Occipital lobe (tissue), 2 donors: ENCODE results near the gene EQTN. TPM values are rescaled to one million over a fixed set of nuclear protein-coding genes. Genes with fewer than 3 reads are reported as not detected.
A peak's percentile ranks its signal among the peaks of the same experiment; 100 is the strongest.

ENCODE experiments used
- DNase-seq: peaks from one replicate; lab custom pipeline; 2025; lab: John Stamatoyannopoulos, UW
- total RNA-seq: library from RNA; depleted of rRNA; stranded (reverse); fragments of >200 nt; gene quantifications from one replicate; pipeline ENCODE4 v1.2.3, GENCODE V29; 2014

Gene EQTN
- 1.6 TPM for total RNA-seq

- no peak for DNase-seq
Measured at GRCh38 chr9:27297050-27297449, at the start of gene EQTN. Gene EQTN, minus strand, starts transcription at chr9:27297150. Its CDS starts 95 bp downstream, at chr9:27297055.

GRCh38 chr9:27344776-27345175 is 47.8 kb upstream of the EQTN start:
- no peak for DNase-seq

- no peak for DNase-seq
Measured at GRCh38 chr9:27341545-27342294, 44.8 kb upstream of the EQTN start.

- DNase-seq, result no peak
Measured at GRCh38 chr9:27340961-27341511, 44.1 kb upstream of the EQTN start.

GRCh38 chr9:27340285-27340674 is 43.3 kb upstream of the EQTN start:
- DNase-seq, result no peak

- no peak for DNase-seq
Measured at GRCh38 chr9:27339661-27340284, 42.8 kb upstream of the EQTN start.

GRCh38 chr9:27338527-27338903 is 41.6 kb upstream of the EQTN start:
- no peak for DNase-seq

- no peak for DNase-seq
Measured at GRCh38 chr9:27337833-27338526, 41.0 kb upstream of the EQTN start.

GRCh38 chr9:27337236-27337635 is 40.3 kb upstream of the EQTN start:
- DNase-seq, result no peak

- DNase-seq, result no peak
Measured at GRCh38 chr9:27336829-27337228, 39.9 kb upstream of the EQTN start.

GRCh38 chr9:27336126-27336525 is 39.2 kb upstream of the EQTN start:
- DNase-seq, result no peak

GRCh38 chr9:27335075-27335474 is 38.1 kb upstream of the EQTN start:
- no peak for DNase-seq

- DNase-seq, result peak; percentile 40
Measured at GRCh38 chr9:27333241-27334052, 36.5 kb upstream of the EQTN start.

GRCh38 chr9:27331393-27331792 is 34.4 kb upstream of the EQTN start:
- no peak for DNase-seq

- DNase-seq, result peak; percentile 19
Measured at GRCh38 chr9:27329291-27329690, 32.3 kb upstream of the EQTN start.

GRCh38 chr9:27328483-27328882 is 31.5 kb upstream of the EQTN start:
- no peak for DNase-seq

GRCh38 chr9:27311184-27311583 is 14.2 kb upstream of the EQTN start:
- no peak for DNase-seq

GRCh38 chr9:27310582-27310981 is 13.6 kb upstream of the EQTN start:
- DNase-seq, result no peak

GRCh38 chr9:27308691-27309390 is 11.9 kb upstream of the EQTN start:
- DNase-seq, result no peak

- no peak for DNase-seq
Measured at GRCh38 chr9:27304521-27304920, 7.6 kb upstream of the EQTN start.

- DNase-seq, result no peak
Measured at GRCh38 chr9:27303219-27303618, 6.3 kb upstream of the EQTN start.
